ENCODE results near the gene SLC29A2.

The SLC29A2 gene

DNA sequence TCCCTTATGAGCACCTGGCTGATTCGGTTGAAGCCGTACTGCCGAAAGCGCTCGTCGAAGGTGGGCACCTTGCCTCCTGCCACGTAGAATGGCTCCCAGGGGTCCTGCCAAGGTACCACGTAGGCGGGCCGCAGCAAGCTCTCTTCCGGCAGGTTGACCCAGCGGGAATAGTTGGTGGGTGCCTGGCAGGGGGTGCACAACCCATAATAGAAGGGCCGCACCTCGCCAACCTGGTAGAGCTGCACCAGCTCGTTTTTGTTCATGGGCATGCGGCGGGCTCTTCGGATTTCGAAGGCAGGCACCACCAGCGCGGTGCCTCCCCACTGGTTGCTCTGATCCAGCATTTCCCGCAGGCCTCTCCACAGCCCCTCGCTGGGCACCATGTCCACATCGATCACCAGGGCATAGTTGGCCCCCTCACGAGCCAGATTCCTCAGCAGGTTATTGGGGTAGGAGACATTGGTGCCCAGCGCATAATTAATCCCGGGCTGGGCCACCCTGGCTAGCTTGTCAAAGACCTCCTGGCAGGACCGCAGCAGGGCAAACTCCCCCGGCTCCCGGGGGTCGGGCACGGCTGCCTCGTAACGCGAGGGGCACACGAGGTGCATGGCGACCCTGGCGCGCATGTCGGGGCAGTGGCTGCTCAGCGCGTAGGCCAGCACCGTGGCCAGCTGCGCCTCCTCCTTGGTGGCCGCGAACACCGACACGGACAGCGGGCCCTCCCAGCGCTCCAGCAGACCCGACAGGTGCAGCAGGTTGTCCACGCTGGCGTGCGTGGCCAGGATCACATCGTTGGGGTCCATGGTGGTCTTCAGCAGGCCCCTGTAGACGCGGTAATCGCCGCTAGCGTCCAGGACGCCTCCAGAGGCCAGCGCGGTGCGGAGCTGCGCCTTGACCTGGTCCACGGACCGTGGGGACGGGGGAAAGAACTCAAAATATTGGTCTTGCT is 24.8 kb downstream of the SLC29A2 start:
- H3K4me3 ChIP-seq (ENCODE audit: low read length) = peak overlapping the region; percentile 95
- TF ChIP-seq ZNF274 (IDR thresholded peaks at IDR 0.05; ENCODE audit: low read depth, low read length) = no peak

DNA sequence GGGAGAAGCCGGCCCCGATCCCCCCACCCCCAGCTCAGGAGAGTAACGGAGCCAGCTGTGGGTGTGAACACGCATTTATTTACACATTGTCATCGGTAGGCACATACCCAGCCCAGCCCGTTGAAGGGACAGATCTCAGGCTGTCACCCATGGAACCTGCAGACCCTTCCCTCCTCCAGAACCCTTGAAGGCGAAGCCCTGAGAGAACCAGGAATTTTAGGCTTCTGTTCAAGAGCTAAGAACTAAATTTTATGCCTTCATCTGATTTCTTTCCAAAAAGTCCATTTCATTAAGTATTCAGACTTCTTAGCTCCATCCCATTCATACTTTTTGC is 26.3 kb downstream of the SLC29A2 start:
- H3K4me3 ChIP-seq (ENCODE audit: low read length) = peak overlapping the region; percentile 37; the same call in 1 of the 2 replicates
- no peak for TF ChIP-seq ZNF274 (IDR thresholded peaks at IDR 0.05; ENCODE audit: low read depth, low read length)

DNA sequence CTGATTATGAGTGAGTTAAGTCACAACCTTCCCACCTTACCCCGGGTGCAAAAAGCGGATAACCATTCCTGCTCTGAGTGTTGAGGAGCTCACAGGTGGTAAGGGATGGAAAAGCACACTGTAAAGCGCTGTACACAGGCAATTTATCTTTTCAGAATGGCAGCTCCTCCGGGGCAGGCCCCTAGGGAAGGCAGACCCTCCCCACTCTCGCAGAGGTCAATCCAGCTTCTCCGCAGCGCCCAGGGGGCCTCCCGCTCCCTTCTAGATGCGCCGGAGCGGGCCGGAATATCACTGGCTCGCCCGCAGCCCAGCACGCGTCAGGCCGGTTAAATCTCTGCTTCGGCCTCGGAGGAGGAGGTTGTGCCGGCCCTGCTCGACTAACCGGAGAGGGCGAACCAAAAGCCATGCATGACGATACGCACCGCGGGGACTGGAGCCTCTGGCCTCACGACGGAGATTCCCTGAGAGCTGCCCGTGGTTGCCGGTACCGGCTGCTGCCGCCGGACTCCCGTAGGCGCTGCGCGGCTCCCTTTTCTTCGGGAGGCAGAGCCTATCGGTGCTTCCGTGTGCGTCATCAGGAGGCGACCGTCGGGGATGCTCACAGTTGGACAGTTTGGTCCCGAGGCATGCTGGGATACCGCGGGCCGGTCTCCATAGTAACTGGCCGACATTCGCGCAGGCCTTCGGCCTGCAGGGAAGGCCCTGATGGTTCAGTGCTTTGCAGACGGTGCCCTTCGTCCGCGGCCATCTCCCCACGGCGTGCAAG is 26.8 kb downstream of the SLC29A2 start, which contains the start of gene BRMS1:
Gene BRMS1, minus strand, starts transcription at position 555 of the 766 bp plus-strand sequence. CDS start 2,870 bp downstream, outside the sequence.
- H3K4me3 ChIP-seq (ENCODE audit: low read length) = peak within 1 kb of the TSS; percentile 98

DNA sequence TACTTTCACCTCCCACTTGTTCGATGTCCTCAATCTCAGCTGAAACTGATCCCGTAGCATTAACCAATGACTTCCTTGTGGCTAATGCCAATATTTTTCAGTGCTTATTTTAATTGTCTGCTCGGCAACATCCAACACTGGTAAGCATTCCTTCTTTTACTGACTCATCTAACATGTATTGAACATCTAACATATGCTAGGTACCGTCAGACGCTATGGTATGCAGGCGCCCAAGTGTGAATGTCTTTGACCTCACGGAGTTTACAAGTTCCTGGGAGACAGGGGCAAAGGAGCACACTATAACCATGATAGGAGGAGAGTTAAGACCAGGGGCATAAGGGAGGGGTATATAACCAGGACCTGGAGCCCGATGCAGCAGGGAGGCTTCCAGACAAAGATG is 28.4 kb downstream of the SLC29A2 start:
- H3K4me3 ChIP-seq (ENCODE audit: low read length) = no peak overlapping the region
- TF ChIP-seq ZNF274 (IDR thresholded peaks at IDR 0.05; ENCODE audit: low read depth, low read length) = no peak

More for the DNA sequence above, 26.8 kb downstream of the SLC29A2 start, which contains the start of gene BRMS1:
- TF ChIP-seq ZNF274 (IDR thresholded peaks at IDR 0.05; ENCODE audit: low read depth, low read length) = no peak

DNA sequence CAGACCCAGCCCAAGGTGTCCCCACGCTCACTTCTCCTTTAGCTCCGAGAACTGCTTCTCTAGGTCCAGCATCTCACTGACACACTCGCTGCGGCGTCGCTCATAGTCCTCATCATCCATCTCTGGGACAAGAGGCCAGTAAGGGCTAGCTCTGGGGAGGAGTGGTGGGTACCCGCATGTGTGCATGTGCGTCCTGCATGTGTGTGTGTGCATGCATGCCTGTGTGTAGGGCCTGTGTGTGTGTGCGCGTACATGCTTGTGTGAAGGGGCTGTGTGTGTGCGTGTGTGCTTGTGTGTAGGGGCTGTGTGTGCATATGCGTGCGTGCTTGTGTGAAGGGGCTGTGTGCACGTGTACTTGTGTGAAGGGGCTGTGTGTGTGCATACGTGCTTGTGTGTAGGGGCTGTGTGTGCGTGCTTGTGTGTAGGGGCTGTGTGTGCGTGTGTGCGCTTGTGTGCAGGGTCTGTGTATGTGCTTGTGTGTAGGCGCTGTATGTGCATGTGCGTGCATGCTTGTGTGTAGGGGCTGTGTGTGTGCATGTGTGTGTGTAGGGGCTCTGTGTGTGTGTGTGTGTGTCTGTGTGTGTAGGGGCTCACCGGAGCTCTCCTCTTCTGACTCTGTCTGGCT is 29.9 kb downstream of the SLC29A2 start:
- H3K4me3 ChIP-seq (ENCODE audit: low read length) = no peak overlapping the region
- no peak for TF ChIP-seq ZNF274 (IDR thresholded peaks at IDR 0.05; ENCODE audit: low read depth, low read length)

DNA sequence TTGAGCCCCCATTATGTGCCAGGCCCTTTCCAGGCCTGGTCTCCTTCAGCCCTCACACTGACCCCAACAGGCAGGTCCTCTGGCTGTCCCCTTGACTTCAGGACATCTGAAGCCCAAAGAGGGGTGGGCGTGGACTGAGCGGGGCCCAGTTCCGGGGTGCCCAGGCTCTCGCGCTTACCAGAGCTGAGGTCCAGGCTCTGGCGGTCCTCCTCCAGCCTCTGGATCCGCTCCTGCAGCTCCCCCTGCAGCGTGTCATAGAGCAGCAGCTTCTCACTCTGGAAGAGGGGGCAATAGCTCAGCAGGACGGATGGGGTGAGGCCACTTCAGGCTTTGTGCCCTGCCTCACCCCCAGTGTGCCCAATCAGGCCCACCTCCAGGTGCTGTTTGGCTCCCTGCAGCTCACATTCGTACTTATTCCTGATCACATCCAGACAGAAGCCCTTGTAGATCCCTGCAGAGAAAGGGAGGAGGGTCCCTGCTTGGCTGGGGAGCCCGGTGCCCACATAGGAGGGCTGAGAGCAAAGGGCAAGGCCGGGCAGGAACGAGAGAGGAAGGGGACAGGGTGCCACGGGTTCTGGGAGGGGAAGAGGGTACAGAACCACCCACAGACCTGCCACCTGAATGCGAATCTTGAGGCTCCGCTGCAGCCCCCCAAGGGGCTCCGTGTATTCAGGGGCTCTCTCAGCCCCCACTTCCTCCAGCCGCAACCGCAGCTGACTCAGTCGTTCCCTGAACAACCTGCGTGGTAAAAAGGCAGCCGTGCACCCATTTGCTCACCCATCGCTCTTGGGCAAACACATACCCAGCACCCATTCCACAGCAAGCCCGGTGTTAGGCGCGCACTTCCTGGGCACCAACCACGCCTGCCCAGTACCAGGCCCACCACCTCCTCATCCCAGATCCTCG is 30.7 kb downstream of the SLC29A2 start:
- no peak overlapping the region for H3K4me3 ChIP-seq (ENCODE audit: low read length)
- no peak for TF ChIP-seq ZNF274 (IDR thresholded peaks at IDR 0.05; ENCODE audit: low read depth, low read length)

DNA sequence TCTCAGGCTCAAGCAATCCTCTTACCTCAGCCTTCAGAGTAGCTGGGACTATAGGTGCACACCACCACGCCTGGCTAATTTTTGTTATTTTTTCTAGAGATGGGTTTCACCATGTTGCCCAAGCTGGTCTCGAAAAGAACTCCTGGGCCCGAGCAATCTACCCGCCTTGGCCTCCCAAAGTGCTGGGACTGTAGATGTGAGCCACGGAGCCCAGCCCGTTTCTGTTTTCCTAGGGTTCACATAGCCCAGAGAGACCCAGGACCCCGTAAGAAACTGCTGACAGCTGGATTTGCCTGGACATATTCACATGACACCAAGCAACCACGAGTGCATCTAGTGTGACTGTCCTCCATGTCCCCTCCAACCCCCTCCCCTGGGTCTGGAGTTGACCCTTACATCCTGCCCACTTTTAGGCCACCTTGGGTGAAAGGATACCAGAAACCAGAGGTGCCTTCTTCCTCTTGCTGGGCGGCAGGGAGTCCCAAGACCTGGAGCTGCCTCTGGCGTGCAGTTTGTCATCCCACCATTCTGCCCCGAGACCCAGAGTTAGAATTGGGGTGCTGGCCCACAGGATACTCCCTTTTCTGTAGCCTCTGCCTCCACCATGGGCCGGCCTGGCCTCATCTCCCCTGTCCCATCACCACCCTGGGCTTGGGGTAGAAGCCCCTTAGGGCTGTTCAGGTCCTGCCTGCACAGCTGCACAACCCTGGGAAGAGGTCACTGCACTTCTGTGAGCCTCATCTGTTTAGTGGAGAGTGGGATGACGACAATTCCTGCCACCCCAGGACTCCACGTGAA is 31.7 kb downstream of the SLC29A2 start:
- no peak overlapping the region for H3K4me3 ChIP-seq (ENCODE audit: low read length)
- no peak for TF ChIP-seq ZNF274 (IDR thresholded peaks at IDR 0.05; ENCODE audit: low read depth, low read length)

DNA sequence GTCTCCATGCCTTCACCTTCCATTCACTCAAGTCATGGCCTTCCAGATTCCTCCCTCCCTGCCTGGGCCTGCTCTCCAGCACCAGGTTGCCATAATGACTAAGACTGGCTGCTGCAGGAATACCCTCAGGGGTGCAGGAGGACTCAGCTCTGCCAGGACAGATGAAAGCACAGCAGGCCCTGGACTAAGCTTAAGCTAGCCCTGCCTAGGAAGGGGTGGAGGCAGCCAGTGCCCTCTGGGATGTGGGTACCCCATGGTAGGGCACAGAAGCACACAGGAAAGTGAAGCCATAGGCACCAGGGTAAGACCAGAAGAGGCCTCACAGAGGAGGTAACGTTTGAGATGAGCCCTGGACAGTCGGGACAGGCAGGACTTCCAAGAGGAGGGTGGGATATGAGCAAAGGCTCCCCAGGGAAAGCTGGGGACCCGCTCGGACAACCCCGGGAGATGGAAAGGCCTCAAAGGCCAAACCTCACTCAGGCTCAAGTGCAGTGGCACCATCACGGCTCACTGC is 32.3 kb downstream of the SLC29A2 start:
- no peak for TF ChIP-seq ZNF274 (IDR thresholded peaks at IDR 0.05; ENCODE audit: low read depth, low read length)
- no peak overlapping the region for H3K4me3 ChIP-seq (ENCODE audit: low read length)

DNA sequence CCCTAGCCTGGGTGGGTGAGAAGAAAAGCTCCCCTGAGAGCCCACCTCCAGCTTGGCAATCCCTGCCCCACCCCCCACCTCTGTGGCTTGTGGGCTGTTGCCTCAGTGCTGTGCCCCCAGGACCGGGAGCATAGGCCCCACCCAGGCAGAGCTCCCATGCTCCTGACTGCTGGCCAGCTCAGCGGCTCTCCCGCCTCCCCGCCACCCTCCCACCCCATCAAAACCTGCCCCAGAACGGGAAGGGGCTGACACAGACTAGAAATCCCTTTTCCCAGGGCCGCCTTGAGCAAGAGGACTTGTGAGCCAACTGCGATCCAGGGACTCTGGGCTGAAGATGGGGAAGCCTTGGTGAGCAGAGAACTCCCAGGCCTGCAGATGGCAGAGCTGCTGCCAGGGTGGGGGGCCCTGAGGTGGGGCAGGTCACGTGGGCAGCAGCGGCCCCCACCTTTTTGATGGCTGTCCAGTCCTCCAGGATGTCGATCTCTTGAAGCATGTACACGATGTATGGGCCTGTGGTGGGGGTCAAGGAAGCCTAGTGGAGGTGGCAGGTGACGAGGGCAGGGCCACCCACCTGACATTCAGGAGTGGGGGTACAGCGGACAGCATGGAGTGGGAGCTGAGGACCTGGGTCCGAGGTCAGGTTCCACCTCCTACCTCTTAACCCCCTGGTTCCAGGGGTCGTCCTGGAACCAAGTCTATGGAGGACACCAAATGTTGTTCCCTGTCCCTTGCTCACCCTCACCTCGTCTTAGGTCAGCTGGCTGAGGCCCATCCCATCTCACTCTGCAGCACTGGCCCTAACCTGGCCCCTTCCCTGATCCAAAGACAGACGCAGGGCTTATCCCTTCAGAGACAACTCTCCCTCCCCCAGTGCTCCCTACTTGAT is 33.0 kb downstream of the SLC29A2 start:
- TF ChIP-seq ZNF274 (IDR thresholded peaks at IDR 0.05; ENCODE audit: low read depth, low read length) = no peak
- H3K4me3 ChIP-seq (ENCODE audit: low read length) = no peak overlapping the region

DNA sequence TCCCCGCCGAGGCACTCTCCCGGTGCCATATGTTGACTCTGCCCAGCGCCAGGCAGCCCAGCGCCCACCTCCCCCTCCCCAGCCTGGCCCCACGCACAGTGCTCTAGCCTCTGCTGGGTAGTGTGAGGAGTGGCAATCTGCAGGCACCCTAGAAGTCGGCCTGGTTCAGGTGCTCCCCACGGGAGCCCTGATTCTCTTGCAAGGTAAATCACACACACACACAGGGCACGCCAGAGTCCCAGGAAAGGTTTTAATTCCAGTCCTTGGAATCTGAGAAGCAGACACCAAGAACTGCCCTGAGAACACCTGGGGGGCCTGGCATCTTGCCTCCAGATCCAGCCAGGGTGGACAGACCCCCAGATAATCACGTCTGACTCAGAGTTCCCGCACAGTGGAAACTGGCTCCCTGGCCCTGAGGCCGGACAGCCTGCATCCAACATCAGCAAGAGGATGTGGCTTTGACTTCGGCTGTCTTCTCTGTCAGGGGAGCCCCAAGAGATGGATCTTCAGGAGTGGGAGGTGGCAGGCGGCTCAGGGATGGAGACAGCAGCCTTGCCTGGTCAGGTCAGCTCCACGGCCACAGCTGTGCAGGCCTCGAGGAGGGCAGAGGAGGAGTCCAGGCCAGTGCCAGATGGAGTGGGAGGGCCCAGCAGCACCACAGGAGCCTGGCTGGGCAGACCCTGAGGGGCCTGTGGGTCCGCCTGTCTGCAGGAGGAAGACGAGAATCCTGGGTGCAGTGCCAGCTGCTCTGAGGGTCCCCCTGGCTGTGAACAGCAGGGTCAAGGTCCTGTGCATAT is 34.3 kb downstream of the SLC29A2 start:
- H3K4me3 ChIP-seq (ENCODE audit: low read length) = no peak overlapping the region
- TF ChIP-seq ZNF274 (IDR thresholded peaks at IDR 0.05; ENCODE audit: low read depth, low read length) = no peak

All from GM08714 (cell line).